Fibroblast of lung (primary cell): ENCODE data around the gene DRD2. TPM values are rescaled to one million over a fixed set of nuclear protein-coding genes. Genes with fewer than 3 reads are reported as not detected.

Source experiments
- DNase-seq, 2 donors: peaks; one replicate each; pipeline versions ENCODE4 v3.0.0 to v3.0.0-alpha.2; 2010; ENCODE audit warnings: low read depth in 2 of 2
- H2AFZ ChIP-seq: 2 replicates; pipeline ENCODE4 v1.5.1; 2012; ENCODE audit warnings: low read length, control low read depth, inconsistent platforms
- H3K27ac ChIP-seq: 2 replicates; pipeline ENCODE4 v1.5.1; 2011; ENCODE audit warnings: low read length, control low read depth; ENCODE audit not compliant: insufficient read depth
- H3K27me3 ChIP-seq: 2 replicates; pipeline ENCODE4 v1.5.1; 2011; ENCODE audit warnings: mild to moderate bottlenecking, low read length; ENCODE audit not compliant: control insufficient read depth, insufficient read depth
- H3K36me3 ChIP-seq: 2 replicates; pipeline ENCODE4 v1.5.1; 2011; ENCODE audit warnings: low read length; ENCODE audit not compliant: control insufficient read depth, insufficient read depth
- H3K4me1 ChIP-seq: 2 replicates; pipeline ENCODE4 v1.5.1; 2011; ENCODE audit warnings: low read length; ENCODE audit not compliant: control insufficient read depth, insufficient read depth; ENCODE audit errors: extremely low read depth
- H3K4me2 ChIP-seq: 2 replicates; pipeline ENCODE4 v1.5.1; 2011; ENCODE audit warnings: low read length, control low read depth; ENCODE audit not compliant: insufficient read depth; ENCODE audit errors: extremely low read depth
- H3K4me3 ChIP-seq, 4 experiments: fragments of 200-600 bp in 1 of 4; sonication (generic) in 1 of 4; replicated peaks in 1 of 4; 2 replicates each; pipeline ENCODE4 v1.5.1; 2011 to 2016; ENCODE audit warnings: low read length in 4 of 4, low read depth in 3 of 4, mild to moderate bottlenecking in 3 of 4, control low read depth in 2 of 4, inconsistent platforms in 1 of 4, mixed read lengths in 1 of 4; ENCODE audit not compliant: insufficient read depth in 1 of 4; ENCODE audit errors: control extremely low read depth in 1 of 4
- H3K79me2 ChIP-seq: 2 replicates; pipeline ENCODE4 v1.5.1; 2012; ENCODE audit warnings: mild to moderate bottlenecking, low read length, inconsistent platforms; ENCODE audit not compliant: control insufficient read depth, insufficient read depth
- H3K9ac ChIP-seq: 2 replicates; pipeline ENCODE4 v1.5.1; 2011; ENCODE audit warnings: mild to moderate bottlenecking, low read length, control low read depth; ENCODE audit not compliant: insufficient read depth
- H3K9me3 ChIP-seq: 2 replicates; pipeline ENCODE4 v1.5.1; 2012; ENCODE audit warnings: low read depth, low read length; ENCODE audit not compliant: control insufficient read depth, insufficient read depth
- H4K20me1 ChIP-seq: 2 replicates; pipeline ENCODE4 v1.5.1; 2011; ENCODE audit warnings: low read length; ENCODE audit not compliant: control insufficient read depth, insufficient read depth; ENCODE audit errors: extremely low read depth
- CTCF ChIP-seq, 2 donors: IDR thresholded peaks in 1 of 2; conservative IDR thresholded peaks in 1 of 2; 1 replicate in 1 of 2; 2 replicates in 1 of 2; pipeline ENCODE4 v1.5.1; 2011 to 2012; ENCODE audit warnings: low read length in 2 of 2, control low read depth in 1 of 2, inconsistent platforms in 1 of 2, low read depth in 1 of 2, mild to moderate bottlenecking in 1 of 2
- EZH2 ChIP-seq: IDR thresholded peaks from 2 replicates; pipeline ENCODE4 v1.5.1; 2012; ENCODE audit warnings: low read length, control low read depth, mild to moderate bottlenecking; ENCODE audit errors: missing control alignments
- polyA plus RNA-seq, 2 donors: library from polyadenylated mRNA; depleted of rRNA in 1 of 2; stranded (reverse) in 1 of 2; unstranded in 1 of 2; fragments of >200 nt; gene quantifications; 2 replicates each; pipeline ENCODE4 v1.2.1, GENCODE V29; 2011 to 2012; ENCODE audit warnings: missing spikeins in 1 of 2
- total RNA-seq: library from RNA; depleted of rRNA; stranded (reverse); fragments of >200 nt; gene quantifications from 2 replicates; pipeline ENCODE4 v1.2.1, GENCODE V29; 2014

Gene DRD2
- total and polyA plus RNA-seq, 2 donors (not counting 1 experiment from before 2014, with no cell fraction given): not detected

- no peak for TF ChIP-seq CTCF (conservative IDR thresholded peaks at IDR 0.05 in 1 of 2, IDR thresholded peaks at IDR 0.05 in 1 of 2; ENCODE audit: low read depth in 1 of 2, low read length in 2 of 2)
- TF ChIP-seq EZH2: no peak
- peak; percentile 20 to 21 for DNase-seq
- Histone ChIP-seq H3K27me3 (peaks cover 3% of the 10 kb centered on the region), H3K9ac (no peak overlapping the region), H2AFZ (no peak overlapping the region), H3K36me3 (no peaks in the 10 kb centered on the region), H3K27ac (no peak overlapping the region), H3K9me3 (no peaks in the 10 kb centered on the region), H3K79me2 (no peaks in the 10 kb centered on the region), H3K4me3 (no peak overlapping the region), H3K4me2 (no peak overlapping the region), H3K4me1 (no peaks in the 10 kb centered on the region), H4K20me1 (no peaks in the 10 kb centered on the region)
Observed at GRCh38 chr11:113376156-113376555, 99.0 kb downstream of the DRD2 start.

DNA sequence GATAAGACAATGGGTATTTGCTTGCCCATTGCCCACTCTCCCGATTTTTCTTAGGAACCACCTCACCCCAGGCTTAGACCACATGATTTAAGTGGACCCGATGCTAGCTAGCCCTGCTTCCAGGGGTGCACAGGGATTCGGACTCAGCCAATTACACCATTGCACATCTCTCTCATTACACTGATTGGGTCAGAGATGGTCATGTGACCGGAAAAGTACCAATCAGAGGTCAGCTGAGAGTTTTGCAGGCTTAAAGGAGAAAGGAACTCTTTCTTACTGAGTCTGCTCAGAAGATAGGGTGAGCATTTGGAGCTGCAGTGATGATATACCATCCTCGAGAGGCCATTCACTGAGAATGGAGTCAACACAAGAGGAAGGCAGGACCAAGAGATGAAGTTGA, 99.8 kb downstream of the DRD2 start:
- no peak overlapping the region for H3K27ac ChIP-seq
- H2AFZ ChIP-seq: no peak overlapping the region
- H3K9me3 ChIP-seq: no peaks in the 10 kb centered on the region
- peaks cover 3% of the 10 kb centered on the region for H3K27me3 ChIP-seq
- no peaks in the 10 kb centered on the region for H3K79me2 ChIP-seq
- no peaks in the 10 kb centered on the region for H4K20me1 ChIP-seq
- TF ChIP-seq CTCF (conservative IDR thresholded peaks at IDR 0.05 in 1 of 2, IDR thresholded peaks at IDR 0.05 in 1 of 2; ENCODE audit: low read depth in 1 of 2, low read length in 2 of 2) (no peak), EZH2 (no peak)
- H3K4me3 ChIP-seq: no peak overlapping the region
- no peak overlapping the region for H3K9ac ChIP-seq
- H3K4me1 ChIP-seq: no peaks in the 10 kb centered on the region
- no peak overlapping the region for H3K4me2 ChIP-seq
- DNase-seq: no peak
- H3K36me3 ChIP-seq: no peaks in the 10 kb centered on the region

DNA sequence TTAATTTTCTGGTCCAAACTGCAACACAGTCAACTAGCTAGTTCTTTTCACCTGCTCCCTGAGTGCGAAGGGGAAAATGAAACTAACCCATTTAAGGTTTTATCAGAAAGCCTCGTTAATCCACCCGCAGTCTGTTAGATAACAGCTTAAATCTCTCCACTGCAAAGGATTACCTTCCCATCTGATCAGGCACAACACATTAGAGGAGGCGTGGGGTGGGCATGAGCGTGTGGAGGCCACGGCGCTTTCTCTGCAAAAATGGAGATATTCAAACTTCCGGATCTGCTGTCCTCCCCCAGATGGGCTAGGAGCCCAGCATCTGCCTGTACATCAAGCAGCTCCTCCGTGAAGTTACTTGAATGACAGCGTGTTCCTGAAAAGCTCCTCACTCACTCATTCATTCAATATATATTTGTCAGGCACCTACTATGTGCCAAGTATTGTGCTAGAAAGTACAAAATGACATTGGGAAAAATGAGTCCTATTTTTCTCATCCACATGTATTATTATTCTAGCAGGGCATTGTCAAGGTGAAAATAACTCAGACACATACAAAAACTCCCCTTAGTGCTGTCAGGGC, 101.1 kb downstream of the DRD2 start:
- H3K27ac ChIP-seq: no peak overlapping the region

More for the DNA sequence above, 101.1 kb downstream of the DRD2 start:
- Histone ChIP-seq H3K4me3 (no peak overlapping the region), H3K9ac (no peak overlapping the region), H2AFZ (no peak overlapping the region), H4K20me1 (no peaks in the 10 kb centered on the region), H3K79me2 (no peaks in the 10 kb centered on the region), H3K4me2 (no peak overlapping the region), H3K27me3 (peaks cover 3% of the 10 kb centered on the region), H3K4me1 (no peaks in the 10 kb centered on the region), H3K36me3 (no peaks in the 10 kb centered on the region), H3K9me3 (no peaks in the 10 kb centered on the region)
- TF ChIP-seq CTCF (conservative IDR thresholded peaks at IDR 0.05 in 1 of 2, IDR thresholded peaks at IDR 0.05 in 1 of 2; ENCODE audit: low read depth in 1 of 2, low read length in 2 of 2) (no peak), EZH2 (no peak)
- DNase-seq: no peak
